NCI-H2196 treated with DMSO at 0.1 percent for 48 hours (cell line): ENCODE data around the gene HELZ2.
A peak's percentile ranks its signal among the peaks of the same experiment; 100 is the strongest.

Experiments
- DNase-seq: peaks from one replicate; lab custom pipeline; 2025; ENCODE audit not compliant: unreplicated experiment; lab: John Stamatoyannopoulos, UW

The HELZ2 gene

GRCh38 chr20:63553933-63554290 is 20.1 kb downstream of the HELZ2 start, which contains the start of gene FNDC11:
Gene FNDC11 (plus strand): TSS chr20:63554159. CDS start chr20:63555664, 1,505 bp downstream.
- DNase-seq = no peak

- peak; percentile 81 for DNase-seq
These were observed 20.6 kb downstream of the HELZ2 start for GRCh38 chr20:63553251-63553932.

GRCh38 chr20:63552481-63553249 is 21.4 kb downstream of the HELZ2 start:
- DNase-seq = no peak

- no peak for DNase-seq
These were observed 23.0 kb downstream of the HELZ2 start for GRCh38 chr20:63551068-63551467.

GRCh38 chr20:63549679-63550282 is 24.3 kb downstream of the HELZ2 start:
- no peak for DNase-seq

GRCh38 chr20:63549019-63549418 is 25.0 kb downstream of the HELZ2 start:
- DNase-seq = no peak

GRCh38 chr20:63548542-63548941 is 25.5 kb downstream of the HELZ2 start:
- DNase-seq = no peak

GRCh38 chr20:63547725-63548480 is 26.1 kb downstream of the HELZ2 start, which contains the start of gene SRMS:
Gene SRMS (minus strand): TSS chr20:63547749. CDS start chr20:63547463, 286 bp downstream.
- DNase-seq = no peak

GRCh38 chr20:63546956-63547724 is 26.9 kb downstream of the HELZ2 start:
- DNase-seq = no peak

GRCh38 chr20:63546256-63546955 is 27.6 kb downstream of the HELZ2 start:
- no peak for DNase-seq

GRCh38 chr20:63545814-63546213 is 28.2 kb downstream of the HELZ2 start:
- no peak for DNase-seq

- DNase-seq = no peak
These were observed 29.0 kb downstream of the HELZ2 start for GRCh38 chr20:63544958-63545516.

GRCh38 chr20:63544241-63544957 is 29.6 kb downstream of the HELZ2 start:
- DNase-seq = no peak

- no peak for DNase-seq
These were observed 30.3 kb downstream of the HELZ2 start for GRCh38 chr20:63543733-63544132.

- DNase-seq = no peak
These were observed 30.9 kb downstream of the HELZ2 start for GRCh38 chr20:63543131-63543530.

GRCh38 chr20:63542696-63543095 is 31.3 kb downstream of the HELZ2 start:
- no peak for DNase-seq

- no peak for DNase-seq
These were observed 31.9 kb downstream of the HELZ2 start for GRCh38 chr20:63542031-63542559.

- no peak for DNase-seq
These were observed 32.7 kb downstream of the HELZ2 start for GRCh38 chr20:63541371-63541770.
